Medulla oblongata (tissue), 1 donor: Measurements from ENCODE around the gene MOSMO.

Source experiments
- DNase-seq: peaks from one replicate; pipeline ENCODE4 v3.0.0-alpha.2; 2015; ENCODE audit errors: extremely low spot score

Gene MOSMO

GRCh38 chr16:22007509-22008214 lies at the start of gene MOSMO:
Gene MOSMO (plus strand): TSS chr16:22008111. CDS start chr16:22008302, 191 bp downstream.
- peak; percentile 60 for DNase-seq

GRCh38 chr16:21959050-21959449 lies 48.9 kb upstream of the MOSMO start:
- DNase-seq = no peak

GRCh38 chr16:21962475-21962874 lies 45.4 kb upstream of the MOSMO start:
- DNase-seq = no peak

- DNase-seq = no peak
Observed at GRCh38 chr16:21963887-21964286, 44.0 kb upstream of the MOSMO start.

- DNase-seq = no peak
Observed at GRCh38 chr16:21964353-21964752, 43.6 kb upstream of the MOSMO start.

- no peak for DNase-seq
Observed at GRCh38 chr16:21971856-21972255, 36.1 kb upstream of the MOSMO start.

- DNase-seq = no peak
Observed at GRCh38 chr16:21973945-21974344, 34.0 kb upstream of the MOSMO start.

- DNase-seq = no peak
Observed at GRCh38 chr16:21980032-21980431, 27.9 kb upstream of the MOSMO start.

- DNase-seq = no peak
Observed at GRCh38 chr16:21982108-21982507, 25.8 kb upstream of the MOSMO start.

GRCh38 chr16:21984062-21984461 lies 23.8 kb upstream of the MOSMO start:
- DNase-seq = no peak

GRCh38 chr16:21985524-21985923 lies 22.4 kb upstream of the MOSMO start:
- DNase-seq = no peak

- peak; percentile 14 for DNase-seq
Observed at GRCh38 chr16:21986692-21987246, 21.1 kb upstream of the MOSMO start.

GRCh38 chr16:21987498-21987897 lies 20.4 kb upstream of the MOSMO start:
- DNase-seq = no peak

- DNase-seq = no peak
Observed at GRCh38 chr16:21989133-21989532, 18.8 kb upstream of the MOSMO start.

- no peak for DNase-seq
Observed at GRCh38 chr16:21989751-21990150, 18.2 kb upstream of the MOSMO start.

- DNase-seq = no peak
Observed at GRCh38 chr16:21990381-21990944, 17.4 kb upstream of the MOSMO start.

GRCh38 chr16:21991621-21992020 lies 16.3 kb upstream of the MOSMO start:
- no peak for DNase-seq

GRCh38 chr16:21994856-21995465 lies 12.9 kb upstream of the MOSMO start:
- no peak for DNase-seq

GRCh38 chr16:21996923-21997696 lies 10.8 kb upstream of the MOSMO start:
- DNase-seq = no peak

- no peak for DNase-seq
Observed at GRCh38 chr16:21997697-21998480, 10.0 kb upstream of the MOSMO start.

GRCh38 chr16:22001591-22001990 lies 6.3 kb upstream of the MOSMO start:
- DNase-seq = no peak
